Right ventricle myocardium superior (tissue), 1 donor: ENCODE results near the gene IL11. TPM values are rescaled to one million over a fixed set of nuclear protein-coding genes. Genes with fewer than 3 reads are reported as not detected.

Experiments used
- ATAC-seq: fragments of 200-7000 bp; cut with Tn5 transposase; one replicate; pipeline ENCODE4 v1.9.1; 2020; ENCODE audit warnings: mild to moderate bottlenecking; ENCODE audit not compliant: poor library complexity
- DNase-seq: peaks from one replicate; pipeline ENCODE4 v3.0.0-alpha.2; 2020
- intact Hi-C: fragments of 100-400 bp; cut with DNase I; formaldehyde crosslinking; loops from one replicate; pipeline ENCODE4 v1.11.2; 2022
- total RNA-seq: library from RNA; stranded (reverse); fragmentation: NEBNext Ultra II Directional; extraction: Animal tissue kit (Norgen Biotek cat#: 25700); gene quantifications from one replicate; pipeline ENCODE4 v1.2.1, GENCODE V29; 2021
- donor health status: DM: no; HTN: yes; CAD: no; lungs with severe emphysema.

Gene IL11
- total RNA-seq, 1 donor from 2014 or later: not detected

DNA sequence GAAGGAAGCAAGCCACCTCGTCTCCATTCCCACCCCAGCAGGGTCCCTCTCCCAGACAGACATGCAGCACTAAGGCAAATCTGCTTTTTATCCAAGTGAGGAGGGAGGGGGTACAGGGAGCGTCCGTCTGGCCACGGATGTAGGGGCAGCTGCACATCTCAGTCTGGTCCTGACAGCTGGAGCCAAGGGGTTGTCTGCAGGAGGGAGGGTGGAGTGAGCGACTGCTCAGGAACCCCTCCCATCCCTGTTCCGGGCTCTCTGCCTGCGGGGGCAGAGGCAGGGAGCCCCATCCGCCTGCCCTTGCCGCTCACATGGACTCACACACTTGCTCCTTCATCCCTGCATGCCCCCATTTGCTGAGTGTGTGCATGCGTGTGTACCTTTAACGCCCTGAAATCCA lies 8.9 kb upstream of the IL11 start:
- no peak for DNase-seq
- intact Hi-C loops: no loop called here
- ATAC-seq: no peak

DNA sequence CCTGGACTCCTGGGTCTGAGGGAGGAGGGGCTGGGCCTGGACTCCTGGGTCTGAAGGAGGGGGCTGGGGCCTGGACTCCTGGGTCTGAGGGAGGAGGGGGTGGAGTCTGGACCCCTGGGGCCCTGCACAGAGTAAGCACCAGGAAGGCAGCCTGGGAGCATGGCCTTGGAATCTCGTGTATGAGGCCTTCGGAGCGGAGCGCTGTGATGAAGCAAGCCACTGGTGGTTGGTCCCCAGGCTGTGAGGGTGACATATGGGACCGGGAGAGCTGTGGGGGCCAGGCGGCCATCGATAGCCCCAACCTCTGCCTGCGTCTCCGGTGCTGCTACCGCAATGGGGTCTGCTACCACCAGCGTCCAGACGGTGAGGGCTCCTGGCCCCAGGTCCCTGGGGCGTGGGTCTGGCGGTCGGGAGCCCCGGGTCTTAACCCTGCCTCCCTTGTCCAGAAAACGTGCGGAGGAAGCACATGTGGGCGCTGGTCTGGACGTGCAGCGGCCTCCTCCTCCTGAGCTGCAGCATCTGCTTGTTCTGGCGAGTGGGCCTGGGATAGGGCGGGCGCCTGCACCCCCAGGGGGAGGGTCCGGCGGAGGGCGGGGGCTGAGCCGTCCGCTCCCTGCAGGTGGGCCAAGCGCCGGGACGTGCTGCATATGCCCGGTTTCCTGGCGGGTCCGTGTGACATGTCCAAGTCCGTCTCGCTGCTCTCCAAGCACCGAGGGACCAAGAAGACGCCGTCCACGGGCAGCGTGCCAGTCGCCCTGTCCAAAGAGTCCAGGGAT lies 7.3 kb upstream of the IL11 start:
- ATAC-seq (no peak), DNase-seq (no peak)
- intact Hi-C loops: no loop called here

DNA sequence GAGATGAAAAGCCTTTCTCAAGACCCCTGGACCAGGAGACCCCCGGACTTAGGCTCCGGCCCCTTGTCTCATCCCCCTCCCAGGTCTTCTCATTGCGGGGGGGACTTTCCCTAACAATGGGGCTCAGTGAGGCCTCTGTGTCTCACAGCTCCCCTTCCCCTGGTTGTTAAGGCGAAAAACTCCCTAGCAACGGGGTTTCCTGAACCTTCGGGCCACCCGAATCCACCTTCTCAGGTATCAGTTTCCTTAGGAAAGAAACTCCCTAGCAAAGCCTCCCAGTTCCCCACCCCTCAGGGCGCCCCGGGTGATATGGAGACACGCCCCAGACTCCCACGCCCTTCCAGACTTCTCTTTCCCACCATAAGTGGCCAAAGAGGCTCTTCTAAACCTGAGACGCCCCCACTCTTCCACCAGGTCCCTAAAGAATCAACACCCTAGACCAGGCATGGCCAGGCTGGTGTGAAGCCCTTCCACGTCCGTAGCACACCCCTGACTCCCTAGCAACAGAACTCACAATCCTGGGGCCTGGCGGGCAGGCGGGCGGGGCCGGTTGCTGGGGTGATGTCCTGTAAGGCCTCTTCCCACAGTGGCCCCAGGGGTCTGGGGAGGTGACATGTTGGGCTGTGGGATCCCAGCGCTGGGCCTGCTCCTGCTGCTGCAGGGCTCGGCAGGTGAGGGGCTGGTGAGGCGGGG lies 6.1 kb upstream of the IL11 start, which contains the start of gene TMEM190:
Gene TMEM190 (plus strand): TSS at position 586 of the 693 bp plus-strand sequence. CDS start 28 bp downstream, at position 614.
- intact Hi-C loops: no loop called here
- no peak for ATAC-seq
- DNase-seq: no peak

DNA sequence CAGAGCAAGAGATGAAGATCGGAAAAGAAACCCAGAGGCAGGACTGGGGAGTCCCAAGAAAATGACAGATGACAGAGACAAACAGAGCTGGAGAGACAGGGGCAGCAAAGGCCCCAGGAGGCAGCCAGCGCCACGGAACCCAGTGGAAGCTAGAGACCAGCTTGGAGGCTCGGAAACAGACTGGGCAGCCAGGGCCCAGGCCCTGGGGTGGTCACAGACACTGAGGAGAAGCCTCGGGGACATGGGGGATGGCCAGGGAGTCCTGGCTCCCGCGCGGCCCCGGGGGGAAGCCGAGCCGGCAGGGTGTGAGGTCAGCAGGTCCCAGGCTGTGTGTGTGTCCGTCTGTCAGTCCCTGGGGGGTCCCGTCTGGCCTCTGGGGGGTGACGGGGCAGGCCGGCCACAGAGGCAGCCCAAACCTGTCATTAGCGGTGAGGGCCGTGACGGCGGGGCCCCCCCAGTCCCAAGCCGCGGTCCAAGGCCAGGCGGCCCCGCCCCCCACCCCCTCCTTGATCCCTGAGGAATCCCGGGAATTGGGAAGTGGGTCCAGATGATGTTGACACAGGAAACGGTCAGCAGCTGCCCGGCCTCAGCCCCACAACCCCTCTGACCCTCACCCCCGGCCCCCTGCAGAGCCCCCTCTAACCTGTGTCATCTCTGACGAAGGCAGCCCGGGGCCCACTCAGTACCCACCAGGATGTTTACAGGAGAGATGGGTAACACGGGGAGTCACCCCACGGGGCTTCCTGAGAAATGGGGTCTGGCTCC lies 3.9 kb upstream of the IL11 start:
- intact Hi-C loops: no loop called here
- DNase-seq: no peak

DNA sequence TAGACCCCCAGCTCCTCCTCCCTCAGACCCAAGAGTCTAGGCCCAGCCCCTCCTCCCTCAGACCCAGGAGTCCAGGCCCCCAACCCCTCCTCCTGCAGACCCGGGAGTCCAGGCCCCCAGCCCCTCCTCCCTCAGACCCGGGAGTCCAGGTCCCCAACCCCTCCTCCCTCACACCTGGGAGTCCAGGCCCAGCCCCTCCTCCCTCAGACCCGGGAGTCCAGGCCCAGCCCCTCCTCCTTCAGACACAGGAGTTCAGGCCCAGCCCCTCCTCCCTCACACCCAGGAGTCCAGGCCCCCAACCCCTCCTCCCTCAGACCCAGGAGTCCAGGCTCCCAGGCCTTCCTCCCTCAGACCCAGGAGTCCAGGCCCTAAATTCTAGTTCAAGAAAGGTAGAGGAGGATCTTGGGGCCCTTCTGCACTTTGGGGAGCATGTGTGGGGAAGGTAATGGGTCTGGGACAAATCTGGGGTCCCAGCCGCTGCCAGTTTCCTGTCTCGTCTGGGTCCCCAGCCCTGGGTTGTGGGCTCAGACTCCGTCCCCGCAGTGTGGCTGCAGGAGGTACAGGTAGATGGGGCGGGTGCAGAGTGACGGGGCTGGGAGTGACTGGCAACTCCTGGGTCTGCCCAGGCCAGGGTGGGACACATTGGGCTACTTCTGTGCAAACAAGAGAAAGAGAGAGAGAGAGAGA lies 3.2 kb upstream of the IL11 start:
- ATAC-seq (no peak), DNase-seq (no peak)
- intact Hi-C loops: no loop called here

More for the DNA sequence above, 3.9 kb upstream of the IL11 start:
- no peak for ATAC-seq

DNA sequence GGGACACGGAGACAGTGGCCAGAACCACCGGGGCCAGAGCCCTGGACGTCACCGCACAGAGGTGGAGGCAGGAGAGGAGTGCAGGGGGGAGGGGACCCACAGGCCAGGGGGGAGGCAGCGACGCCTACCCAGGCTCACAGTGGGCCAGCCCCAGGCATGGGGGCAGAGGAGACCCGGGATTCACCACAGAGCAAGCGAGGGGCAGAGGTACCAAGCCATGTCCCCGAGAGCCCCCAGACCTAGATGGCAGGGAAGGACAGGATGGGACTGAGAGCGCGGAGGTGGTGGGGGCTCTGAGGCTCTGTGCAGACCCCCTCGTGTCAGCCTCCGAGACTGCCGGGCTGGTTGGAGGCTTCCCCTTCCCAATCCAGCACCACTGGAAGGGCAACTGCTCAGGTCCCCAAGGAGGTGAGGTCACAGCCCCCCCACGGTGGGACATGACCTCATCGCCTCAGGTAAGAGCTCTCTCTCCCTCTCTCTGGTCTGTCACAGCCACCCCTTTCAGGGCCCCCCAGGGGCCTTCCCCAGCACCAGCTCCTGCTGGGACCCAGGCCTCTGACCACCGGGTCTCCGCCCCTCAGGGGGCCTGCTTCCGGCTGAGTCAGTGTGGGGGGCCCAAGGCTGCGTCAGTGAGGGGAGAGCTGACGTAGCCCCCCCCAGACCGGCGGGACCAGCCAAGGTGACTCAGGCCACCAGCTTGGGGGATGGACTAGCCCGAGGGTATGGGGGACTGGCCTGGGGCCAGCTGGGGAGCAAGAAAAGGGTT lies 2.2 kb upstream of the IL11 start:
- ATAC-seq: no peak
- no peak for DNase-seq
- intact Hi-C loops: no loop called here

DNA sequence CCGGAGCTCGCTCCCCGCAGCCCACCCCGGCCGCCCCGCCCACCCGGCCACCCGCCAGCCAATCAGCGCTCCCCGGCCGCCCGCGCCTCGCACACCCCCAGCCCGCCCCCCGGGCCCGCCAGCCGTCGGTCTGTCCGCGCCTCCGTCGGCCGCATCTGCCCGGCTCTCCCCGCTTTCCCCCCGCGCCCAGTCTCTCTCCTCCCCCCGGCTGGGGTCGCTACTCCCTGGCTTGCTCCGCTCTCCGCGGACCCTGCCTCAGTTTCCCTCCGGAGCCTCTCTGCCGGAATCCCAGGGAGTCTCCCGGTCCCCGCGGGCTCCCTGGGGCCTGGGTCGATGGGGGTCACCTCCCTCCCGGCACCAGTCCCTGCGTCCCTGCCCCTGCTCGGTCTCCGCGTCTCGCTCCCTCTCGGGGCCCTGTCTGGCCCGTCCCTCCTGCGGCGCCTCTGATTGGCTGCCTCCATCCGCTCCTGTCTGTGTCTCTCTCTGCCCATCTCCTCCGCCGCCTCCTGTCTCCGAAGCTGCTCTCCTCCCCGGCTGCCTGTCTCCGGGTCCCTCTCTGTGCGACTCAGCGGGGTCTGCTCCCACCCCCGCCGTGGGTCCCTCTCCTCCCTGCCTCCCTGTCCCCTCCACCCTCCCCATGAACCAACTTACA lies 484 bp downstream of the IL11 start:
- ATAC-seq (no peak), DNase-seq (no peak)

DNA sequence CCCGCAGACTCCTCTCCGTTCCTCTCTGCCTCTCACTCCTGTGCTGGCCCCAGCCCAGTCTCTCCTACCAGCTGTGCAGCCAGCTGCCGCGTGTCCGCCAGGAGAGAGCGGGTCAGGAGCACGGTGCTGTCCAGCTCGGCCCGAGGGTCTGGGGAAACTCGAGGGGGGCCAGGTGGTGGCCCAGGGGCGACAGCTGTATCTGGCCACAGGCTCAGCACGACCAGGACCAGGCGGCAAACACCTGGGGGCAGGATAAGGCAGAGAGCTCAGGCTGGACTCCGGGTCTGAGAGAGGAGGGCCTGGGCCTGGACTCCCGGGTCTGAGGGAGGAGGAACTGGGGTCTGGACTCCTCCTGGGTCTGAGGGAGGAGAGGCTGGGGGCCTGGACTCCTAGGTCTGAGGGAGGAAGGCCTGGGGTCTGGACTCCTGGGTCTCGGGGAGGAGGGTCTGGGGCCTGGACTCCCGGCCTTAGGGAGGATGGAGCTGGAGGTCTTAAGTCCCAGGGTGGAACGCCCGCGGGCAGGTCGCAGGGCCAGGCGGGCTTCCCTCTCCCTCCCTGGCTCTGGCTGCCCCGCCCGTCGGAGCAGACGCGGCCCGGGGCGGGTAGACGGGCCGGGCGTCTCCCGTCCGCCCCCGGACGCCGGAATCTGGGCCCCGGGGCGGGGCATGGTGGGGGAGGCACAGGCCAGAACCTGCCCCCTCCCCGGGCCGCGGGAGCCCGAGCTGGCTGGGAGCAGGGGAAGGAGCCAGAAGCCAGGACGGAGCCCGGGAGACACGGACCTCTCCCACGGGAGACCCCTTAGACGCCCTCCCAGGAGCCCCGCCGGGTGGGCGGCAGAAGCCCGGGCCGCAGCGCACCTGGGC lies 1.3 kb downstream of the IL11 start:
- intact Hi-C loops: no loop called here
- DNase-seq (no peak), ATAC-seq (peak; percentile 34)

More for the DNA sequence above, 484 bp downstream of the IL11 start:
- intact Hi-C loops: no loop called here

DNA sequence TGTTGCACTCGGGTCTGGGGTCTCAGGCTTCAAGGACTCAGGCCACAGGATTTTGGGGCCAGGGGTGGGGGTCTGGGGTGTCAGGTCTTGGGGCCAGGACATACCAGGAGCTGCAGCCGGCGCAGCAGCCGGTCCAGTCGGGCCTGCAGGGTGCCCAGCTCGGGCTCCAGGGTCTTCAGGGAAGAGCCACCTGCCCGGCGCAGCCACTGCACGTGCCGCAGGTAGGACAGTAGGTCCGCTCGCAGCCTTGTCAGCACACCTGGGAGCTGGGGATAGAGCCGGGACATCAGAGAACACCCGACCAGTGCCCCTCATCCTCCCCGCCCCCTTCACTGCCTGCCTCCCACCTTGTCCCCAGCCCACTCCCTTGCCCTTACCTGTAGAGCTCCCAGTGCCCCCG lies 2.2 kb downstream of the IL11 start:
- no peak for DNase-seq
- intact Hi-C loops: no loop called here
- ATAC-seq: no peak

DNA sequence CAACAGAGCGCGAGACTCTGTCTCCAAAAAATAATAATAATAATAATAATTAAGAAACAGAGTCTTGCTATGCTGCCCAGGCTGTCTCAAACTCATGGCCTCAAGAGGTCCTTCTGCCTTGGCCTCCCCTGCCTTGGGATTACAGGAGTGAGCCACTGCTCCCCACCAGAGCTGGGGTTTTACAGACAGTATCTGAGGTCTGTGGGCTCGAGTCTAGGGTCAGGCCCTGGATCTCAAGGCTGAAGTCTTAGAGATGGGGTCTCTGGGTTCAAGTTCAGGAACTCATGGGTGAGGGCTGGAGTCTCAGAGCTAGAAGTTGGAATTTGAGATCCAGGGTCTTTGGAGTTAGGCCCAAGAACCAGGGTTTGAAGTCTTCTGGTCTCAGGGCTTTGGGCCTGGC lies 3.5 kb downstream of the IL11 start:
- intact Hi-C loops: no loop called here
- ATAC-seq (no peak), DNase-seq (no peak)

DNA sequence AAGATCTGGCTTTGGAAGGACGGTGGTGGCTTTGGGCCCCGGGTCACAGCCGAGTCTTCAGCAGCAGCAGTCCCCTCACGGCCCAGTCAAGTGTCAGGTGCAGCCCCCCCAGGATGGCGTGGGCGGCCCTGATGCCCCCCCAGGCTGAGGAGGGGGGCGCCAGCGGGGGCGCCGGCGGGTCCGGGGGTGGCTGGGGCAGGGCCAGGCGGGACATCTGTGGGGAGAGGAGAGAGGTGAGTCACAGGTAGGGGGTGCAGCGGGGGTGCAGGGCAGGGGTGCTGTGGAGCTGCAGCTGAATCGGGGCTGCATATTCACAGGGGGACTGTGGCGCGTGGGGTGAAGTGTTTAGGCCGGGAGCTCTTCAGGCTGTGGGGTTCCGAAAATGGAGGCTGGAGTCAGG lies 4.3 kb downstream of the IL11 start:
- ATAC-seq: no peak
- DNase-seq: no peak
- intact Hi-C loops: no loop called here

DNA sequence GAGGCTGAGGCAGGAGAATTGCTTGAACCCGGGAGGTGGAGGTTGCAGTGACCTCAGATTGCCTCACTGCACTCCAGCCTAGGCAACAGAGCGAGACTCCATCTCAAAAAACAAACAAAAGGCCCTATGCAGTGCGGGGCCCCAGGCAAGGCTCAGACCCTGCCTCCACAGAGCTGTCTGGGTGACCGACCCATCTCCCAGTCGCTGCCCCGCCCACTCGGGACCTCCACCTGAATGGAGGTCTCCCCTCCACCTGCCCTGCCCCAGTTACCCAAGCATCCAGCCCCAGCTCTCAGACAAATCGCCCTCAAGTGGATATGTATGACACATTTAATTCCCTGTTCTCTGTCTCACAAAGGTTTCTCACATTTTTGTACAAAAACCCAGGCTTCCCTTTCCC lies 5.0 kb downstream of the IL11 start:
- intact Hi-C loops: no loop called here
- ATAC-seq (no peak), DNase-seq (no peak)

DNA sequence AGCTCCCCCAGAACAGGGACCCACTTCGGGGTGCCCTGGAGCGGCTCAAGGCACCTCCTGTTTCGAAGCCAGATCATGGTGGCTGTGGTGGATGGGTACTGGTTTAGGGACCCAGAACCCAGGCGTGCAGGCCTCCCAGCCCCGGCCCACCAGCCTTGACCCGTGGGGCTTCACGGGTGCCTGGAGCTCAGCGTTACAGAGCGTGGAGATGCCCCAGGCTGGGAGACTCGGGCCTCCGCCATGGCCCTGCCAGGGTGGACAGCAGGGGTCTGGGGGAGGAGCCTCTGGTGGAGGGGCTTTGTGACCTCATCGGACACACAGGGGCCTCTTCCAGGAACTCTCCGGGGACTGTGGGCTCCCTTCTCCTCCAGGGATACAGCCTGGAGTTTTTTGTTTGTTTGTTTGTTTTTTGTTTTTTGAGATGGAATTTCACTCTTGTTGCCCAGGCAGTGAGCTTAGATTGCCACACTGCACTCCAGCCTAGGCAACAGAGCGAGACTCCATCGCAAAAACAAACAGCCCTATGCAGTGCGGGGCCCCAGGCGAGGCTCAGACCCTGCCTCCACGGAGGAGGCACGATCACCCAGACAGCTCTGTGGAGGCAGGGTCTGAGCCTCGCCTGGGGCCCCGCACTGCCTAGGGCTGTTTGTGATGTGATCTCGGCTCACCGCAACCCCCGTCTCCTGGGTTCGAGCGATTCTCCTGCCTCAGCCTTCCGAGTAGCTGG lies 7.1 kb downstream of the IL11 start, which contains the start of gene GARIN5B:
Gene GARIN5B (minus strand): TSS at position 271 of the 727 bp plus-strand sequence. CDS start 194 bp downstream, at position 77.
- DNase-seq (no peak), ATAC-seq (no peak)
- intact Hi-C loops: no loop called here

DNA sequence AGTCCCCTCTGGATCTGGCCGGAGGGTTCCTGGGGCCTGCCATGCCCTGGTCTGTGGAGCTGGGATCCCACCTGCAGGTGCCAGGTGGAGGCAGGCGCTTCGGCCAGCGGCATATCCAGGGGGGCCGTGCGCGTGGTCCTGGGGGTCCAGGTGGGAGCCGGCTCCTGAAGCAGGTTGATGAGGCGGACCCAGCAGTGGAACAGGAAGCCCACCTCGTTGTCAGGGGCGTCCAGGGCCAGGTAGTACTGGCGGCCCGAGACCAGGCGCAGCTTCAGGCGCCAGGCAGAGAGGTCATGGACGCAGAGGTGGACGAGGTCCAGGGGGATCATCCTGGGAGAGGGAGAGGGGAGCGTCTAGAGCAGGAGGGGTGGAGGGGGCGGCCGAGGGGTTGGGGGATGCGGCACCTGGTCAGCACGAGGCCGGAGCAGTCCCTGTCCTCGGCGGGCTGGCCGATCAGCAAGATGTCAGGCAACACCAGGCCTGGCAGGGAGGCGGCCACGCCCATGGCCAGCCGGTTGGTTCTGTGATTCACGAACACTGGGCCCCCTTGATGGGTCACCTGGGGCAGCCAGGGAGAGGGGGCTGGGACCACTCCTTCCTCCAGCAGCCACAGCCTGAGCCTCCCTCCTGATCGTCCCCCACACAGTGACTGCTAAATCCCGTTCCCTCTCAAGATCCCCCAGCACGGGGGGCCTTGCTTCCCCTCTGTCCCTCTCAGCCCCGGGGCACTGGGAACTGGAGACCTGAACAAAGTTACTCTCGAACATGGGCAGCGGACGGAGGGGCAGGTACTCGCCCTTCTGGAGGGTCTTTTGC lies 7.9 kb downstream of the IL11 start:
- intact Hi-C loops: no loop called here
- DNase-seq (no peak), ATAC-seq (no peak)

DNA sequence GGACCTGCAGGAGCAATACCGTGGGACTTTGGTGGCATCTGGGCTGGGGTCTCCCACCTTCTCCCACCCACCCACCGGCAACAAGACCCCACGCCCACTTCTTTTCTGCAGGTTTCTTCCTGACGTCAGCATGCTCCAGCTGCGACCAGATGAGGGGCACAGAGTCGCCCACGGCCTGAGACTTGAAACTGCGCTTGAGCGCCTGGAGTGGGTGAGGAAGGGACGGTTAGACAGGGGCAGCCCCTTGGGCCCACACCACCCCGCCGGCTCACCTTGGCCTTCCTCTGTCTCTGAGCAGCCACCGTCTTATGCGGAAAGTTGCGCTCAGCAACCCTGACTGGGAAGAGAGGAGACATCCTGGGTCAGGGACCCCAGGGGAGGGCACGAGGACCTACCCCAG lies 9.4 kb downstream of the IL11 start:
- intact Hi-C loops: no loop called here
- ATAC-seq (no peak), DNase-seq (no peak)
